ENCODE data around the gene COL6A6.

The COL6A6 gene, protein sequence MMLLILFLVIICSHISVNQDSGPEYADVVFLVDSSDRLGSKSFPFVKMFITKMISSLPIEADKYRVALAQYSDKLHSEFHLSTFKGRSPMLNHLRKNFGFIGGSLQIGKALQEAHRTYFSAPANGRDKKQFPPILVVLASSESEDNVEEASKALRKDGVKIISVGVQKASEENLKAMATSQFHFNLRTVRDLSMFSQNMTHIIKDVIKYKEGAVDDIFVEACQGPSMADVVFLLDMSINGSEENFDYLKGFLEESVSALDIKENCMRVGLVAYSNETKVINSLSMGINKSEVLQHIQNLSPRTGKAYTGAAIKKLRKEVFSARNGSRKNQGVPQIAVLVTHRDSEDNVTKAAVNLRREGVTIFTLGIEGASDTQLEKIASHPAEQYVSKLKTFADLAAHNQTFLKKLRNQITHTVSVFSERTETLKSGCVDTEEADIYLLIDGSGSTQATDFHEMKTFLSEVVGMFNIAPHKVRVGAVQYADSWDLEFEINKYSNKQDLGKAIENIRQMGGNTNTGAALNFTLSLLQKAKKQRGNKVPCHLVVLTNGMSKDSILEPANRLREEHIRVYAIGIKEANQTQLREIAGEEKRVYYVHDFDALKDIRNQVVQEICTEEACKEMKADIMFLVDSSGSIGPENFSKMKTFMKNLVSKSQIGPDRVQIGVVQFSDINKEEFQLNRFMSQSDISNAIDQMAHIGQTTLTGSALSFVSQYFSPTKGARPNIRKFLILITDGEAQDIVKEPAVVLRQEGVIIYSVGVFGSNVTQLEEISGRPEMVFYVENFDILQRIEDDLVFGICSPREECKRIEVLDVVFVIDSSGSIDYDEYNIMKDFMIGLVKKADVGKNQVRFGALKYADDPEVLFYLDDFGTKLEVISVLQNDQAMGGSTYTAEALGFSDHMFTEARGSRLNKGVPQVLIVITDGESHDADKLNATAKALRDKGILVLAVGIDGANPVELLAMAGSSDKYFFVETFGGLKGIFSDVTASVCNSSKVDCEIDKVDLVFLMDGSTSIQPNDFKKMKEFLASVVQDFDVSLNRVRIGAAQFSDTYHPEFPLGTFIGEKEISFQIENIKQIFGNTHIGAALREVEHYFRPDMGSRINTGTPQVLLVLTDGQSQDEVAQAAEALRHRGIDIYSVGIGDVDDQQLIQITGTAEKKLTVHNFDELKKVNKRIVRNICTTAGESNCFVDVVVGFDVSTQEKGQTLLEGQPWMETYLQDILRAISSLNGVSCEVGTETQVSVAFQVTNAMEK (N-terminal part only)

DNA sequence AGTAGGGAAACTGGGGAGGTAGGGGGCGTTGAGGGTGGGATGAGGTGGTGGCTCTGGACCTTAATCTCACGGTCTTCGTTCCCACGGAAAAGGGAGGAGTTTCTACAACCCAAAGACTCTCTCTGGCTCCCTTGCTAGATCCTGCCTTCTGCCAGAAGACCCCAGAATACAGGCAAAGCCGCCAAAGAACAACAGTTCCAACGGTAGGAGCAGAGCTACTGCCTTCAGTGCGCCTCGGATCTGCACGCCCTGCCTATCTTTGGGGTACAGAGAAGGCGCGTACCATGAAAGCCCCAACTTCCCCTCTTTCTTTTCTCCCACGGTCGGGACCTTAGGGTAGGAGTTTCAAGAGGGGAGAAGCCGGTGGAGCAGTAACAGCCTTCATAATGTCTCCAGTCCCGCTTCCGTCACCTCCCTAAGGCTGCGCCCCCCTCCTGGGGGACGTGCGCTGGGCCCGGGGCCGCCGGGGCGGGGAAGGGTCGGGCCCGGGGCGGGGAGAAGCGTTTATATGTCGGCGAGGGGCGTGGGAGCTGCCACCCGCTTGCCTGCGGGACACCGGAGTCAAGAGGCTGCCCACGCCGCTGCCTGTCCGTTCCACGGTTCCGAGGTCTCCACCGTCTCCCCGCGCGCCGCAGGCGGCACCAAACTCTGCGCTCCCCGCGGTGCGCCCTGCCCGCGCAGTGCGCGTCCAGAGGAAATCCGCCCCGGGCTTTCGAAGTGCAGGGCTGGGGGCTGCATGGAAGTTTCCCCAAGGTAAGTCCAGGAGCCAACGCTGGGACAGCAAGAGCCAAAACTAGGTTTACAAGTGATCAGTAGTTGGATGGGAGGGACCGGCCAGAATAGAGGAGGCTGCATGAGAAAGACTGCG, at the start of gene COL6A6:
TSS of gene COL6A6 (plus strand) at position 533 of the 868 bp plus-strand sequence. CDS start 43,188 bp downstream, outside the sequence.
- DNase-seq = peak; percentile 61

DNA sequence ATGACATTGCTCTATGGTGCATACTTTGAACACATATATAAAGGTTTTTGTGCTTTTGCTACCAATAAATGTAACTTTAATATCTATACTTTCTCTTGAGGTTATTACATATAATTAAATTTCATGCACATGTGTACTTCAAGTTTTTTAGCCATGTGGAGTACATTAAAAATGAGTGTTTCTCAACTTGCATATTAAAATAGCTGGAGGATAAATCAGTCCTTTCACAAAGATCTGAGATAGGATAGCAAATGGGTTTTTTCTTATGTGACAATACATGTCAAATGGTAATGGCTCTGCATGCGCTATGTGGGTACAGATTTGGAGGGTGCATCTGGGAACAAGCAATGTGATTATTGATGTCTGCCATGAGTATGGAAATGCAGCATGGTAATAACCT, 48.7 kb upstream of the COL6A6 start:
- DNase-seq = no peak

DNA sequence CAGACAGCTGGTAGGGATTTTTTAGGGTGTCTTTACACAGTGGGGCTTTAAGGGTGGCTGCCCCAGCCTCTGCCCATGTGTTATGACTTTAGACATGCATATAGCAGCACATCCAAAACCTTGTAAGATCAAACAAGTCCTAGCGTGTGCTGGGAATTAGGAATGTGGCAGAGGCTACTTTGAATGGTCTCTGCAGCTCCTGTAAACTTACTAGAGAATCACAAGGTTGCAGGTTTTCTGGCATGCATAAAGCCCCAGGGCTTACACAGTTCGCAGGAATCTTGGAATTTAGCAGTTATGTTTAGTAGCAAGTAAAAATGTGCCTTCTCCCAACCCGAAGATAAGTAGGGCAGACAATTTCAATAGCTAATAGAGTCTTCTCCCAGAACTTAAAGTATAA, 46.9 kb upstream of the COL6A6 start:
- peak; percentile 33 for DNase-seq

DNA sequence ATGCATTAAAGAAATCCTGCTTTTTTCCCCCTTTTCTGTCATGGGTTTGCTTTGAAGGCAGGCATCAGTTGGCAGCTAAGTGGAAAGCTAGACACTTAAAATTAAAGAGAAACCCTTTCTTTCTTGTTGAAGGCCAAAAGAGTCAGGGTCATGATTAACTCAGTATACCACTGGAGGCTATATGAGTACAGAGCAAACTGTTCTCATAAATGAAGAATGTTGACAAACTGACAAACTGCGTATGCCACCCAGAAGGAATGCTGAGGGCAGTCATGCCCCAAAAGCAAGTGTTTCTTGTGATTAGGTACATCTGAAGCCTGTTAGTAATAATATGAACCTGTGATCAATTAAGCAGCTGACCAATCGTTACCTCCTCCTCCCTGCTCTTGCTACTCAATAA, 43.6 kb upstream of the COL6A6 start:
- DNase-seq = no peak

DNA sequence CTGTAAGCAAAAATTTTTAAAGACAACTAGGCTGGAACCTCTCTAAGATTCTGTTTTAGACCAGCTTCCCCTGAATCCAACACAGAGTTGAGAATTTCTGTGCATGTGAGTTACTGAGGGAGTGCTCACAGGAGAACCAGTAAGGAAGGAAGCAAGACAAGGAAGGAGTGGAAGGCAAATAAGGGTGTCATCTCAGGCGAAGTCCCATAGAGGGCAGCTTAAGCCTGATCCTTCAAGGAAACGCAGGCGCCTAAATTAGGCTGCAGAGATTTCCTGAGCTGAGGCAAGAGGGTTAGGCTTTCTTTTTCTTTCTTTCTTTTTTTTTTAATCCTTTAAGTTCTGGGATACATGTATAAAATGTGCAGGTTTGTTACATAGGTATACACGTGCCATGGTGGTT, 36.2 kb upstream of the COL6A6 start:
- peak; percentile 51 for DNase-seq

DNA sequence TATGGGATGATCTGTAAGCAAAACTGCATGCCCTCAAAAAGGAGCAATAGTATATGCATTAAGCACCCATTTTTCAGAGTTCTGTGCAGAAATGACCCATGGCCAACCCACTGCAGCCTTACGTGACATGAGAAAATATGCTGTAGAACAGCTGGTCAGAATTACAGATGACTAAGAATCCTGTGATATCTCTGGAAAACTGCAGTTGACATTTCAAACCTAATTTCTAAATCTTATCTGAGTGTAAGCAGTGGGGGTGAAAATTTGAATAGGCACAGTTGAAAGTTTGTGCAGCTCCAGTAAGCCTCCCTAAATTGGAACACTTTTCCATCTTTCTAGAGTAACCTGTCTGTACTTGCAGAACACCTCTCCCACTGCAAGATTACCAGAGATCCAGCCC, 28.7 kb upstream of the COL6A6 start:
- no peak for DNase-seq

DNA sequence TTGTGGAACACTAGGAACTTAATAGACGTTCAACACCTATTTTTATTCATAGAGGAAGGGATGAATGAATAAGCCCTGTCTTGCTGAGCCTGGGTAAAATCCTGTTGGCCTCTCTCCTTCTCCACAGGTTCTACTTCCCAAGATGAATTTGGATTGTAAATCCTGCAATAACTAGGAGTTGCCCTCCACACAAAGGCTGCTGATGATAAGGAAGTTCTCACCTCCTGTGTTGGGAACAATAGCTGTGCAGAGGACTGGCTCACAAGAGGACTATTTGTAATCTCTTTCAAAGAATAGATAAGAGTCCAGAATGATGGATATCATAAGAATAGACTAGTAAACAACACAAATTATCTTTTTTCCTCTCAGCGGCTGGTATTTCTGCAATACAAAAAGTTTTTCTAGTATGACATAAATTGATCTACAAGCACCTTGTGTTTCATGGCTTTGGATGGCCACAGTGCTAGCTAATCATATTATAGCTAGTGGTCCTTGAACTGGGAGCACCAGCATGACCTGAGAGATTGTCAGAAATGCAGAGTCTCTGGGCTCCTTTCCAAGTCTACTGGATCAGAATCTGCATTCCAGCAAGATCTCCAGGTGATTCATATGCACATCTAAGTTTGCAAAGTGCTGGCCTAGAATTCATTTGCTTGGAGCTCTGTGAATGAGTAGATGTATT, 28.1 kb upstream of the COL6A6 start:
- no peak for DNase-seq

DNA sequence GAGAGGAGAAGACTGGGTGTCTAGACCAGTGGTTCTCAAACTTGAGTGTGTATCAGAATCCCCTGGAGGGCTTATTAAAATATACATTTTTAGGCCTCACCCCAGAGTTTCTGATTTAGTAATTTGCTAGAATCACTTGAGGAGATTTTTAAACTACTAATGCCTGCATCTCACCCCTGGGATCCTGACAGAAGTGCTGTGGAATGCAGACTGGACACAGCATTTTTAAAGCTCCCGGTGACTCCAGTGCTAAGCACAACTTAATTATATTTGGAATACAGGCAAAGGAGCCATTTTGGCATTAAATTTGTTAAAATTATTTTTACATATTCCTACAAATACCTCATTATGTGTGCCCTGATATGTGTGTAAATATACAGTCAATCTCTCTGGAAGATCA, 26.7 kb upstream of the COL6A6 start:
- no peak for DNase-seq

DNA sequence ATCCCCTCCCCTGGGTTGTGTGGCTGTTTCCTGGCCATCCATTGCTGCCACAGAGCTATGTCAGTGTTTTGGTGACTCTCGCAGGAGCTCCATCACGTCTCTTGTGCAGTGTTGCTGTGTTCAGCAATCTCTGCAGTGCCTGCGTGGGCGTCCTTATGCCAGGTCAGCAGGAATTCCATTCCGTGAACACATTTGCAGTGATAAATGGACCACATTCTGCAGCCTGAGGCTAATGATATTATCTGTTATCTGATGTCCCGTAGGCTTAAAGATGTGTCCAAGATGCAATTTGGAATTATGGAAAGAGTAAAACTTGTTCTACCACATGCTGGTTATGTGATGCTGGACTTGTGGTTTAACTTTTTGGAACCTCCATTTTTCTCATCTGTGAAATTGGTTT, 25.5 kb upstream of the COL6A6 start:
- DNase-seq = no peak

DNA sequence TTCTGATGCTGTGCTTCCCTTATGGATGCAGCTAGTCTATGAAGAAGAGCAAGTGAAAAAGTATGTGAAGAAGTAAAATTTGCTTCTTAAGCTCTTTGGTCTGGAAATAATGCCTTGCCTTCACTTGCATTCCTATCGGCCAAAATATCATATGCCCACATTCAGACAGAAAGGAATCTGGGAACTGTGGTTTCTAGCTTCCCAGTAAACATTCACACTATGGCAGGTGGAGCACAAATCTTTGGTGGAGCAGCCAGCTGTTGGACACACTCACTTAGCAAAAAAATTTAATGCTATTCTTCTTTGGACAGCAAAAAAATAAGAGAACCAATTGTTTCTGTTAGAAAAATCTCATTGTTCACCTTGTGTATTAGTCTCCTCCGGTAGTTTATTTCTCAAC, 12.3 kb upstream of the COL6A6 start:
- DNase-seq = no peak

DNA sequence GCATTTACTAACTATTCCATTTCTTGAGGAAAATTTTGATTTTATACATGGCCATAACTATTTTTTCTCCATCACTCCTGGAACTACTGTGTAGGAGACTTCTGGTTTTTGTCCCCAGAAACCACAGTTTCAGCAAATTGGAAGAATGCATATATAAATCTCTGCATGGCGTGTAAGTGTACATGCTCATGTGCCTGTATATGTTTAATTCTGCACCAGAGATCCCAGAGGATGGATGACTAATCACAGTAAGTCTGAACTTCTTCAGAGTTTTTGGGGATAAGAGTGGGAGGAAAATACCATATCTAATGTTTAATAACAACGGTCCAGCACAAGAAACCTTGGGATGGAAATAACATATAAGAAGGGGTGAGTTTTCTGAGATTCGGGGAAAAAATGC, 10.9 kb upstream of the COL6A6 start:
- DNase-seq = no peak

DNA sequence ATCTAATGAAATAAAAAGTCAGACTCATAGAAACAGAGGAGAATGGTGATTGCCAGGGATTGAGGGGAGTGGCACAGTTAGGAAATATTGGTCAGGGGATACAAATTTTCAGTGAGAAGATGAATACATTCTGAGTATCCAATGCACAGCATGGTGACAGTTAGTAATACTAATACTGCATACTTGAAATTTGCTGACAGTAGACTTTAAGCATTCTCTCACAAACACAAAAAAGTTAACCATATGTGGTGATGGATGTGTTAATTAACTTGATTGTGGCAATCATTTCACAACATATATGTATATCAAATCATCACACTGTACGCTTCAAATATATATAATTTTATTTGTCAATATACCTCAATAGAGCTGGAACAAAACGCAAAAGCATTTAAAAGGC, 9.2 kb upstream of the COL6A6 start:
- DNase-seq = no peak

DNA sequence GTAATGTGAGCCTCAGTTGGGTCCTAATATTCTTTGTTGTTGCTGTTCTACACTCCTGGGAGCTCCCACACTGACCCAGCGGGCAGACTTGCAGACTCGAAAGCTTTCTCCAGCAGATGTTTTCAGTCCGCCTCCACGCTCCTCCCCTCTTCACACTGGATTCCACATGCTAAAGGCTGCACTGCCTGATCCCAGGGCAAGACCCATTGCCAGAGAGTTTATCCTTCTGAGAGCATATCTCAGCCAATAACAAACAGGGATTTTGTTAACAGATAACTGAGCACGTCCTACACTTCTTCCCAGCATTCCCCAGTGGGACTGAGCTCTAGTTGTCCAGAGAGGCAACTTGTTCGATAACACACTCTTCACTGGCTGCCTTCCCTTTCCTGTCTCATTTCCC, 8.0 kb upstream of the COL6A6 start:
- DNase-seq = peak; percentile 63

DNA sequence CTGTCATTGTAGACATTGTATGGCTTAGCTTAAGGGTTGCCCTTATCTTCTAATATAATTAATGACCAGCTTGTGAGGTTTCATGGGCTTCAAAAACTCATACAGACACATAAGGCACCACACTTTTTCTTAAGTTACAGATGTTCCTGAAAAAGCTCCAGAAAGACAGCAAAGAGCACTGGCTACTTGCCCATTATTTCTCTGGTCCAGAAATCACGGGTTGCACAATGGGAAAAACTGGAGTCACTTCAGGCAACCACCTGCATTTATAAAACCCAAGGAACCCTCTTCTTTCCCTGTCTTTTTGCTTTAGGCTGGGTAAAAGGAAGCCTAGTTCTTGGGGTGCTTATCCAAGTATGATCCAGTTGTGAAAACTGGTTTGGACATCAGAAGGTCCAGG, 2.3 kb upstream of the COL6A6 start:
- DNase-seq = no peak

DNA sequence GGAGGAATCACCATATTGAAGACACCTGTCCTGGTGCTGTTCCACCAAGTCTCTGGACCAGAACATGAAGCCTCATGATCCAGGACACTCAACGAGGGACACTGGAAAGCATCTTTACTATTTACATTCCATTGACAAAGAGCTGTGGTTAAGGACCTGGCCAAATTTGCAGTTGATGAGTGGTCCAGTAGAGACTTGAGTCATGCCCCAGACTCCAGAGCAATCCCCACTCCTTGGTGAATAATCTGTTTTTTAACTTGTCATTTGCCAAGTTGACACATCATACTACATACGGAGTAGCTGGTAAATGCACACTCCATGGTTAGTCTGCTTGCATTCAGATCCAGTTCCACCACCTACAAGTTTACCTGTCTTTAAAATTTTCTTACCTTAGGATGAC, 1.2 kb upstream of the COL6A6 start:
- DNase-seq = no peak

DNA sequence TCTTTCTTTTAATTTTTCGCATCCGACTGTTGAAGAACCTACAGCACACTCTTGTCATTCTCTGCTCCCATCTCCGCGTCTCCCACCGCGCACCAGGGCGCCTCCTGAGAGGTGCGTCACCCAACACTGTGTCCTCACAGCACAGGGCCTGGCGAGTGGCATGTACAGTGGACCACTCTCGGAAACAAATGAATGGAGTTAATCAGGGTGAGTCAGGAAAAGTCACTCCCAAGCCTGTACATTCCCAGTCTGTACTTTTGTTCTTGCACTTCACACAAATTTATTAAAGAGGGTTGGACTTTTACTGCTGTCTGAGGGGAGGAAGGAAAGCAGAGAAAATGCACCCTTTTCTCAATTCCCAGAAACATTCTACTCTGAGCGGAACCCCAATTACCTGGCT, 625 bp downstream of the COL6A6 start:
- no peak for DNase-seq

DNA sequence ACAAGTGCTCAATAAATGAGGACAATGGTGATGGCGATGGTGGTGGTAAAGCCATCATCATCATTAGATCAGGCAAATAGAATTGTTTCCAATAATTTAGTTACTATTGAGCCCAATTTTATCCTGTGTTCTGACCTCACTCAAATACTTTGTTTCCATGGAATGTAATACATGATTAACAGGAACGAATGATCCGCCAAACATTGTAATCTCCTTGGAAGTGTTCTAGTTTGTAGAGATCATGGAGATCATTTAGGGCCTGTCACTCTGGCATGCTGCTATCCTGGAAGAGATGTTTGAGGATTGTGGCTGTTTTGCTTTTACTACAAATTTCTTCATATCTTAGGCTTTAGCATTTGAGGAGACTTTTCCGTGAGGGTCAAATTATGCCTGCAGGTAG, 2.8 kb downstream of the COL6A6 start:
- no peak for DNase-seq

DNA sequence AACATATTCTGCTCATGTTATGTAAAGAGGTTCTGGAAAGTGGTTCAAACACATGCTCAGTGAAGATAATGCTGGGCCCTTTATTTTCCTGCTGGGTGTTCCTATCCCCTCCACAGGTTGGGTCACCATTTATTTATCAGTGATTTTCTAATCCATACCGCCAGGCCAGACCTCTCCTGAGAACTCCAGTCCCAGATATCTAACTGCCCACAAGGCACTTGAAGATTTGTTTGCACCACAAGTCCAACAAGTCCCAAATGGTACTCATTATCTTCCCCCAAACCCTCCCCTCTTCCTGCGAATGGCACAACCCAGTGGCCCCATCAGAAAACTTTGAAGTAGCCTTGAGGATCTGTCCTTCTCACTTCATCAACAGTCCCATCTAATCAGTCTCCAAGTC, 5.4 kb downstream of the COL6A6 start:
- DNase-seq = no peak

DNA sequence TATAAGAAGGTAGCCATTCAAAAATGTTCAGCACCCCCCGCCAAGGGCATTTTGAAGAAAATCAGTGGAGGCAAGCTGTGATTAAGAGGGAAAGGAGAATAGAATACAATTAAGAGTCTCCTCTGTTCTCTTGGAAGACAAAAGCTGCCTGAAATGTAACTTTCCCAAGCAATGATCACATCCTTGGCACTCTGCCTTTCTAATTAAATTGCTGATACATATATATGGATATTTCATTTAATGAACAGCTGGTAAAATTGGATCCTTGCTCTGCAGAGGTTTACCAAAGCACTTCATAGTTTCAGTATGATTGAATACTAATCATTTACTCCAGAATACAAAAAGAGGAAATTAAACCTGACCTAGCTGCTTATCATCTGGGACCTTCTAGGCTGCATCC, 10.4 kb downstream of the COL6A6 start:
- DNase-seq = no peak

DNA sequence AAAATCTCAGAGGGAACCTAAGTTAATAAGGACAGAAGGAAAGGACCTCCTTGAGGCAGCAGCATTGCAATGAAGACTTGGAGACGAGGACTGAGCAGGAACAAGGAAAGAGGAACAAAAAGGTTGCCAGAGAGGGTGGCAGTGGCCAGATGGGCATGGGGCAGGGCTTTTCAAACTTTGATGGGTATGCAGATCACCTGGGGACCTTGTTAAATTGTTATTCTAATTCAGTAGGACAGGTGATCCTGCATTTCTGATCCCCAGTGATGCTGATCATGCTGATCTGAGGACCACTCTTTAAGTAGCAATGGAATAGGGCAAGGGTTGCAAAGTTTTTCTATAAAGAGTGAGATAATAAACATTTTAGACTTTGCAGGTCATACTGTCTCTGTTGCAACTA, 11.1 kb downstream of the COL6A6 start:
- no peak for DNase-seq

DNA sequence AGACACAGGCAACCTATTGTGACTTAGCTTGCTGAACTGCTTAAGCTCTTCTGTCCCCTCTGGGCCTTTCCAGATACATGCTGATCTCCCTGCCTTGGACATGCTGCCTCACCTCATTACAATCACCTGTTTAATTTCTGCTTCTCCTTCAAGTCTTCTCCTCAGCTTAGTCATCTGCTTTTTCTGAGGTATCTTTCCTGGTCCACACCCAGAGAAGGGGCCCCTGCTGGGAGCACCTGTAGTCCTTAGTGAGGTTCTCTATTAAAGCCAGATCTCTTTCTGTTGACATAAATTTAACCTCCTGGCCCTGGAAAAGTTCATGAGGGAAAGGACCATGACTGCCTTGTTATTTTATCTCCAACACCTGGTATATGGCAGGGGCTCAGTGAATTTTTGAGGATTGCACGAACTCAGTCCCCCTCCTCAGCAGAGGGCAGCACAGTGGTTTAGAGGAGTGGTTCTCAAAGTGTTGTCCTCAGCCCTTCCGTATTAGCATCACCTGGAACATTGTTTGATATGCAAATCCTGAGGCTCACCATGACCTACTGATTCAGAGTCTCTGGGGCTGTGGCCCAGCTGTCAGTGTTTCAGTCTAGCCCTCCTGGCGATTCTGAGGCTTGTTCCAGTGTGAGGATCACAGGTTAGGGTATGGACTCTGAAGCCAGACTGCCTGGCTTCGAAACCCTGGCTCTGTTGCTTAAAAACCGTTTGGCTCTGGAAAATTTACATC, 12.7 kb downstream of the COL6A6 start:
- no peak for DNase-seq
